Fibroblast of mammary gland (primary cell): ENCODE data around the gene HMCN1.
A peak's percentile ranks its signal among the peaks of the same experiment; 100 is the strongest.

ENCODE experiments used
- DNase-seq: peaks from one replicate; pipeline ENCODE4 v3.0.0-alpha.2; 2010; ENCODE audit warnings: low read depth
- H3K4me3 ChIP-seq: 2 replicates; pipeline ENCODE4 v1.5.1; 2011; ENCODE audit warnings: low read depth, mild to moderate bottlenecking, low read length, moderate library complexity; ENCODE audit not compliant: control insufficient read depth
- TF ChIP-seq, protein P1 (sequence below): conservative IDR thresholded peaks from 2 replicates; pipeline ENCODE4 v1.5.1; 2011; ENCODE audit warnings: low read depth, low read length, inconsistent platforms; ENCODE audit not compliant: control insufficient read depth, insufficient read depth

HMCN1 gene

DNA sequence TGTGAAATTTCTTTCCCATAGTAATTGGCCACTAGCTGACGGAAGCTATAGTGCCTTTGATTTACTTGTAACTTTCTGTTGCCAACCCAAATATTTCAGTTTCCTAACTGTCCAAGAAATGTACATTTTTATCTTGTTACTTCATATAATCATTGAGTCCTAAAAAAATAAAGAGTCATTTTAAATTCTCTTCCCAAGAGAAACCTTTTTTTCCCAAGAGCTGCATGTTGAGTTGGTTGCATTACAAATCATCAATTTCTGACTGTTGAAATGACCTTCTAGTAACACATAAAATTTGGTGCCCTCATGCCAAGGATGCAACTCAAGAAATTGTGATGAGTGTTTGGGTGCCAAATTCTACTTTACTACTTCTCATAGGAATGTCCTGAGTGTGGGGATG lies 61.0 kb downstream of the HMCN1 start:
- TF ChIP-seq, protein P1, sequence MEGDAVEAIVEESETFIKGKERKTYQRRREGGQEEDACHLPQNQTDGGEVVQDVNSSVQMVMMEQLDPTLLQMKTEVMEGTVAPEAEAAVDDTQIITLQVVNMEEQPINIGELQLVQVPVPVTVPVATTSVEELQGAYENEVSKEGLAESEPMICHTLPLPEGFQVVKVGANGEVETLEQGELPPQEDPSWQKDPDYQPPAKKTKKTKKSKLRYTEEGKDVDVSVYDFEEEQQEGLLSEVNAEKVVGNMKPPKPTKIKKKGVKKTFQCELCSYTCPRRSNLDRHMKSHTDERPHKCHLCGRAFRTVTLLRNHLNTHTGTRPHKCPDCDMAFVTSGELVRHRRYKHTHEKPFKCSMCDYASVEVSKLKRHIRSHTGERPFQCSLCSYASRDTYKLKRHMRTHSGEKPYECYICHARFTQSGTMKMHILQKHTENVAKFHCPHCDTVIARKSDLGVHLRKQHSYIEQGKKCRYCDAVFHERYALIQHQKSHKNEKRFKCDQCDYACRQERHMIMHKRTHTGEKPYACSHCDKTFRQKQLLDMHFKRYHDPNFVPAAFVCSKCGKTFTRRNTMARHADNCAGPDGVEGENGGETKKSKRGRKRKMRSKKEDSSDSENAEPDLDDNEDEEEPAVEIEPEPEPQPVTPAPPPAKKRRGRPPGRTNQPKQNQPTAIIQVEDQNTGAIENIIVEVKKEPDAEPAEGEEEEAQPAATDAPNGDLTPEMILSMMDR = no peak
- DNase-seq = peak; percentile 86
- H3K4me3 ChIP-seq = no peak overlapping the region

DNA sequence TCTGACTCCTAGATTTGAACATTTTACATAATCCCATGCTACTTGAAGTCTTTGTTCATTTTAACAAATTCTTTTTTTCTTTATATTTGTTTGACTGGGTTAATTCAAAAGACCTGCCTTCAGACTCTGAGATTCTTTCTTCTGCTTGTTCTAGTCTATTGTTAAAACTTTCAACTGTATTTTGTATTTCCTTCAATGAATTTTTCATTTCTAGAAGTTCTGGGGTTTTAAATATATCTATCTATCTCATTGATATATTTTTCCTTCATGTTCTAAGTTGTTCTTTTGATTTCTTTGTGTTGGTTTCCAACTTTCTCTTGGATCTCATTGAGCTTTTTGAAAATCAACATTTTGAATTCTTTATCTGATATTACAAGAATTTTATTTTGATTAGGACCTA lies 64.3 kb downstream of the HMCN1 start:
- no peak for DNase-seq
- TF ChIP-seq, protein P1 = no peak

DNA sequence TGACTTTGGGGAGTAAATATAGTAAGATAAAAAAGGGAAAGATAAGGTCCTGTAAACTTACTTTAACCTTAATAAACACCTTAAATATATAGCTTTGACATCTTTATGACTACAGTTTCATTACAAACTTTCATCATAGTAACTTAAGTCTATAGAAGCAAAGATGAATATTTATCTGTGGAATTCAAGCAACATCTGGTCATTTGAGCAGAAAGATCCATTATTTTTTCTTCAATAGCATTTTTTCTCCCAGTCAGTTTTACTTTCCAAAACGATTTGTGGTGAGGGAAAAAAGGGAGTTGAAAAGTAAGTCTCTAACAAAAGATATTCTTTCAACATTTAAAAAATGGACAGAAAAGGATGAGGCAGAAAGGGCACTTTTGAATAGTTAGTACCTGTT lies 69.0 kb downstream of the HMCN1 start:
- DNase-seq = no peak
- TF ChIP-seq, protein P1 = no peak
- H3K4me3 ChIP-seq = no peak overlapping the region

More for the DNA sequence above, 64.3 kb downstream of the HMCN1 start:
- H3K4me3 ChIP-seq = no peak overlapping the region

DNA sequence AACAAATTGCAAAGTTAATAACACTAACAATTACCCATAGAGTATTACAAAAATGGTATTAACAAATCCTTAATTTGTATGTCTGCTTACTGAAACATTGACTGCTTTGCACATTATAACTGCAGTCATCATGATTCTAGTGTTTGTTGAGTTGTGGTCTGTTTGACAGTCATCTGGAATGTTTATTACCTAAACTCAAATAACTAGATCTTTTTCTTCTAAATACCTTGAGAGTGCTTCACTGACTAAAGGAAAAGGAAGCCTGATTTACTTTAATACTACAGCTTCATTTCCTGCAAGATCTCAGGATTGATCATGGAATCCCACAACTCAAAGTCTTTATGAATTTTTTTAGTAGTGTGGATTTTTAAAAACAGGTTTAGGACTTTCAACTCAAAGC lies 70.0 kb downstream of the HMCN1 start:
- TF ChIP-seq, protein P1 = no peak
- DNase-seq = peak; percentile 18

DNA sequence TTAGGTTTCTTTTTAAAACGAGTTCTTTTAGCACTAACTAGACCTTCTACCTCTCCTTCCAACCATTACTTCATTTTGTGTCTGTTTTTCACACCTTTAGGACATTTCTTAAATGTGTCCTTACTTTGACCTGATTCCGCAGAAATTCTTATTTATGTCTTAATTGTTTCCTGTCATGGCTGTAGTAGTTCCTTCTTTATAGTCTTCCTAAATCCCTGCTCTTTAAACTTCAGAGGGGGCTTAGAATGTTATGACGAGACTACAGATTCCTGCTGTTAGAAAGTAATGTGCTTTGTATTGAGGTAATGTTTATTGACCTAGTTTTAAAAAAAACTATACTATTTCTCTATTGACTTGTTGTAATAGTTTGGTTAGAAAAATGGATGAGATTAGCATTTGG lies 70.4 kb downstream of the HMCN1 start:
- H3K4me3 ChIP-seq = no peak overlapping the region
- no peak for DNase-seq
- TF ChIP-seq, protein P1 = no peak

More for the DNA sequence above, 70.0 kb downstream of the HMCN1 start:
- no peak overlapping the region for H3K4me3 ChIP-seq

DNA sequence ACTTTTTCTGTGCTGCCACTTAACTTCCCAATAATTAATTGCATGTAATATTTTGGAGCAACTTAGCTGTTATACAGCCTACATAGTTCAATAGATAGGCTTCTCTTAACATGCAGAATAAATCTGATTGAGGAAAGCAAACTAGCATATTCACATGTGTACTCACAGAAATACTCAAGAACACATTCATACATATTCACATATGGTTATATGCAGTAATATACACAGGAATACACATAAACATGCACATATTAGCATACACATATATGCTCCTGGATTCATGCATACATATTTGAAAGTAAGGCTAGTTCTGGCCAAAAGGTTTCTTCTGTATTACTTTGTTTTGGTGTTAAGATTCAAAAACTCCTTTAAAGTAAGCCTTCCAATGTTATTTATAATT lies 73.1 kb downstream of the HMCN1 start:
- DNase-seq = no peak
- no peak overlapping the region for H3K4me3 ChIP-seq
- TF ChIP-seq, protein P1 = no peak

DNA sequence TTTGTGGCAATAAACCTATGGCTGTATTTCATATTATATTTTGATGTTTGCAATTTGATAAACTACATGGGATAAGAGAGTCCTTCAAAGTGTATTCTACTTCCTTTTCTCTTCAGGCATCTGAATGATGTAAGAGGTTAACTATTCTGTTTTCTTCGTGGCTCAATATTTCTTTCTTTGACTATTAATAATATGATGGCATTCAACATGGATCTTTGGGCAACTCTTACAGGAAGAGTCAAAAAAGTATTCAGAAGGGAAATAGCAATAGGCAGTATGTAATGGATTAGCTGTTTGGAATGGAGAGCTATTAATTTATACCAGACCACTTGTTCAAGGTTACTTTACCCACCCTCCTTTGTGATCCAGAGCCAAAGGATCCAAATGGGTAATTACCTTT lies 74.4 kb downstream of the HMCN1 start:
- no peak overlapping the region for H3K4me3 ChIP-seq
- DNase-seq = no peak
- TF ChIP-seq, protein P1 = no peak
